HL-60/S4 treated with phorbol 12-myristate 13-acetate at 8.2 ng/mL for 4 days and 3 days (cell line): ENCODE measurements around the gene SPACA7.
"Not testable (repeated sequence)": the region's sequence is repeated elsewhere in the genome, so short reads cannot be mapped to it uniquely, and the experiment has no call there.

Source experiments
- in situ Hi-C: fragments of 300-500 bp; cut with MboI; formaldehyde crosslinking; loops from 2 replicates; pipeline ENCODE4 v1.15.0; 2022; ENCODE audit warnings: low sequenced_read_pairs

SPACA7 gene

GRCh38 chr13:112416647-112417046 lies 40.5 kb downstream of the SPACA7 start:
- in situ Hi-C loops, result no loop called here

DNA sequence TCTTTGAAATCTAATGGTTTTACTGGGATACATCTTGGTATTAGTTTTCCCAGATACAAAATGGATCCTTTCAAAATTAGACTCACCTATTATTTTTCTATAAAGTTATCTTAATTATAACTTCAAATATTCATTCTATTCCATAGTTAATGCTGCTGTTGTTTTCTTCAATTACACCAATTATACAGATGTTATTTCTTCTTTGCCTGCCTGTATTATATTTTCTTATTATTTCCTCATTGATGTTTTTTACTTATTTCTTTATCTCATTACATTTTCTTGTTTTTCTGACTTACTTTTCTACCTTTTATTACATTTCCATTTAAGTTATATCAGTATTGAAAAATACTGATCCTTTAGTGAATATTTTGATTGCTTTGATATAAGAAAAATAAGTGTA lies 40.9 kb downstream of the SPACA7 start:
- in situ Hi-C loops, result no loop called here

DNA sequence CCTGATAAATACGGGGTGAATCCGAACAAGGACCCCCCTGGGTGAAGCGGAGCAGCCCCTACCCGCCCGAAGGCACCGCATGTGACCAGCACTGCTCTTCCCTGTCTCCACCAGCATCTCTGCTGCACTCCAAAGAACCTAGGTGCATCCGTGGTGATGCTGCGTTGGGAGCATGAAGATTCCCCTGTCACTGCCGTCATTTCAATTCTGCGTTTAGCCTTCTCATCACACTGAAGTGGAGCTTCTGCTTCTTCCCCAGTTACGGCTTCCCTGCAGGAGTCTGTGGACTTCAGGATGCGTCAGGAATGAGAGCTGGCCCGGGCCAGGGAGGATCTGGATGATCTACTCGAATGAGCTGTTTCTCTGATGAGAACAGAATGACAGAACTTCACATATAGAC lies 47.9 kb downstream of the SPACA7 start:
- in situ Hi-C loops, result no loop called here

- in situ Hi-C loops, result no loop called here
These were observed 52.5 kb downstream of the SPACA7 start for GRCh38 chr13:112428704-112429103.

- in situ Hi-C loops, result no loop called here
These were observed 55.6 kb downstream of the SPACA7 start for GRCh38 chr13:112431734-112432133.

GRCh38 chr13:112432734-112433133 lies 56.6 kb downstream of the SPACA7 start:
- in situ Hi-C loops, result not testable (repeated sequence)

DNA sequence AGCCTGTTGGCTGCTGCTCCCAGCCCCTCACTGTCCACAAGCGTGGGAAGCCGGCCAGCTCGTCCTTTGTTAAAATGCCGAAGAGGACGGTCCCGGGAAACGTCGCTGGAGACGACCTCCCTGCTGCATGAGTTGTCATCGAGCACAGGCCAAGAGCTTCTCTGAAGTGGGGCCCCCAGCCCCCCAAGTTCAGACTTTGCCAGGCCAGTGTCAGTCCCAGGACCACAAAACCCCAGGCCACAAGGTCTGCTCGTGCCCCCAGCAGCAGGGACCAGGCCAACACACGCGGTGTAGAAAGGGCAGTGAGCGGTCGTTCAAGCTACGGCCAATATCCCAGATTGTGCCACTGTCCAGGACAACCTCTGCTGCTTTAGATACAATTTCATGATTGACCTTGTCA lies 57.4 kb downstream of the SPACA7 start:
- in situ Hi-C loops, result not testable (repeated sequence)

- in situ Hi-C loops, result no loop called here
These were observed 57.9 kb downstream of the SPACA7 start for GRCh38 chr13:112434032-112434431.

GRCh38 chr13:112434937-112435523 lies 58.9 kb downstream of the SPACA7 start:
- in situ Hi-C loops, result no loop called here

- in situ Hi-C loops, result no loop called here
These were observed 59.8 kb downstream of the SPACA7 start for GRCh38 chr13:112435973-112436372.

GRCh38 chr13:112438094-112438493 lies 61.9 kb downstream of the SPACA7 start:
- in situ Hi-C loops, result no loop called here

GRCh38 chr13:112438515-112438914 lies 62.4 kb downstream of the SPACA7 start:
- in situ Hi-C loops, result no loop called here

GRCh38 chr13:112441226-112441625 lies 65.1 kb downstream of the SPACA7 start:
- in situ Hi-C loops, result no loop called here

- in situ Hi-C loops, result no loop called here
These were observed 65.7 kb downstream of the SPACA7 start for GRCh38 chr13:112441779-112442310.

- in situ Hi-C loops, result no loop called here
These were observed 66.4 kb downstream of the SPACA7 start for GRCh38 chr13:112442483-112443090.

DNA sequence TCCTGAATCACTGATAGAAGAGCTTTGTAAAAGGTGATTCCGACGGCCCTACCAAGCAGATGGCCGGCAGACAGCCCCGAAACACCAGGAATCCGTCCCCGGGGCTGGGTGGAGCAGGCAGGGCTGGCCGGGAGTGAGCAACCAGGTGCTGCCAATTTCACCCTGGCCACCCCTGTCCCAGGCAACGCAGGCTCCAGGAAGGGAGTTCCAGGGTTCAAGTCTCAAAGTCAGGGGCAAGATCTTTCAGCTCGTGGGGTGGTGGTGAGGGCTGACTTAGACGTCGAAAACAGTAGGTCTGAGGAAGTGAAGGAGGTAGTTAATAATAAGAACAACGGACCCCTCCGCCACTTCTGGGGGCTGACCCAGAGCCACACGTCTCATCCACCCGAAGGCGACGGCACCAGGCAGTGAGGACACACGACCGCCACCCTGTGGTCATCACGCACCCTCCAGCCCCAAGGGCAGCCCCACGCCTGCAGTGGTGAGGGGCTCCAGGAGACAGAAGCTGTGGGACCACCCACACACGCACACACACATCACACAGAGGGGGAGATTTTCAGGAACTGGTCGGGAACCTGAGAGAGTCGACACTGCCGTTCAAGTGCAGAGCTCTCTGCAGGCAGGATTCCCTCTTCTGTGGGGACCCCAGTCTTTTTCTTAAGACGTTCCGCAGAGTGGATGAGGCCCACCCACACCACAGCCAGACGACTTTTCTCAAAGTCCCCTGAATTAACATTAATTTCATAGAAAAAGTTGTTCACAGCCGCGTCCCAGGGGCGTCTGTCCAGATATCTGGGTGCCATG lies 67.2 kb downstream of the SPACA7 start:
- in situ Hi-C loops, result no loop called here

DNA sequence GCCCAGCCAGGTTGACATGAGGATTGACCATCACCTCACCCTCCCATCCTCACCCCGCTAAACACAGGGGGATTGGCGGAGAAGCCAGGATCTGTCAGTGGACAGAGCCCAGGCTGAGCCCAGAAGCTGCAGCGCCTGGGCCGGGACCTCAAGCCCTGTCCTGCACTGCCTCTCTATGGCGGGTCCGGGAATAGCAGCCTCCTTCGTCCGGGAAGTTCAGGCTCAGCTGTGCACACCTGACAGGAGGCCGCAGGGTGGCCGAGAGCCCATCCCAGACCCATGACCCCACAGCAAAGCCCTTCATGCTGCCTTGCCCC lies 67.8 kb downstream of the SPACA7 start:
- in situ Hi-C loops, result no loop called here

DNA sequence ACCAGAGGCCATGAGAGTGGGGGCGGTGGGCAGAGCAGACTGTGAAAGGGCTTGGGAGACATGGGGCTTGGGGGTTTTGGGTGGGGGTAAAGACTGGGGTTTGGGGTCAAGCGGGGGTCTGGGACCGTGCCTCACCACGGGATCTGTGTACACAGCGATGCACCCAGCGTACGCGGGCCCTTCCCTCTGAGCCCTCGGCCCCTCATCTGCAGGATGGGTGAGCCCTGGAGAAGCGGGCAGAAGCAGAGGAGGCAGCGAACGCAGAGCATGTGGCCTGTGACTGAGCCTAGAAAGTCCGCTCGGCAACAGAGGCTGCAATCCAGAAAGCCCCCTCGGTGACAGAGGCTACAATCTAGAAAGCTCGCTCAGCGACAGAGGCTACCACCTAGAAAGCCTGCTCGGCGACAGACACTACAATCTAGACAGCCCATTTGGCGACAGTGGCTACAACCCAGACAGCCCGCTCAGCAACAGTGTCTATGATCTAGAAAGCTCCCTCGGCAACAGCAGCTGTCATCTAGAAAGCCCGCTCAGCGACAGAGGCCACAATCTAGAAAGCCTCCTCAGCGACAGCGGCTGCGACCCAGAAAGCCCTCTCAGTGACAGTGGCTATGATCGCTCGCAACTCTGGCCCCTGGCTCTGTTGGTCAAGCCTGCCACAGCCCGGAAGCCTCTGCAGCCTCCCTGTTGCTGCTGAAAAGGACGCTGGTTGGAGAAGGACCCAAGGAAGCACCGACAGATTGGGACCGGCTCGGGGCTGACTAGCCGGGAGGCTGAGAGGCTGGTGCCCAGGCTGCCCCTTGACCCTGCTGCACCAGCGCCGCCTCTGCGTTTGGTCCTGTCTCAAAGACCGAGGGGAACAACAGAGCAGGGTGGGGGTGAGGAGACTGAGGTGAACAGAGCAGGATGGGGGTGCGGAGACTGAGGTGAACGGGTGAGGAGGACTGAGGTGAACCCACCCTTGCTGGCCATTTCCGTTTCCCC lies 68.6 kb downstream of the SPACA7 start:
- in situ Hi-C loops, result no loop called here

- in situ Hi-C loops, result no loop called here
These were observed 69.5 kb downstream of the SPACA7 start for GRCh38 chr13:112445411-112446271.

DNA sequence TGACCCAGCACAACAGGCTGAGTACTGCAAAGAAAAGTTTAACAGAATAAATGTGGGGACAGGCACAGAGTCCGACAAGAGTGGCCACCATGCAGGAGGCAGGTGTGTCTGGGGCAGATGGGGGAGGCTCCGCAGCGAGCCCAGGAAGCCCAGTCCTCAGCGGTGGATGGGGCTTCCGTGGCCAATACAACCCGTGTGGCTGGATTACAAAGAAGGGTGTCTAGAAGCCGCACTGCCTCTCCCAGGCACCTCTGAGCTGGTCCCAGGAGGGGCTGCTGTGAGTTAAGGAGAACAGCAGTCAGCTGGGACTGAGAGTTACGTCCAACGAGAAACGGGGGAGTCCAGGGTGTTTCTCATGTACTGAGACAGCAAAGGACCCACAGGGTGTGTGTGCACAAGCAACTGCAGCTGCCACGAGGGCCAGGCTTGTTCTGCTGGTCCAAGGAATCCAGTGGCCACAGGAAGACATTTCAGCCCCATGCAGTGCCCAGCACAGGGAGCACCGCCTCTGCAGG lies 70.2 kb downstream of the SPACA7 start:
- in situ Hi-C loops, result no loop called here
